ENCODE data around the gene RNF128. TPM values are rescaled to one million over a fixed set of nuclear protein-coding genes. Genes with fewer than 3 reads are reported as not detected.
"Not testable (repeated sequence)": the region's sequence is repeated elsewhere in the genome, so short reads cannot be mapped to it uniquely, and the experiment has no call there.

RNF128 gene
- total and polyA plus RNA-seq, 2 of the 13 experiments (the other 11 are each of a cell fraction or from before 2014, with no cell fraction given): 18.5 to 43.5 TPM

DNA sequence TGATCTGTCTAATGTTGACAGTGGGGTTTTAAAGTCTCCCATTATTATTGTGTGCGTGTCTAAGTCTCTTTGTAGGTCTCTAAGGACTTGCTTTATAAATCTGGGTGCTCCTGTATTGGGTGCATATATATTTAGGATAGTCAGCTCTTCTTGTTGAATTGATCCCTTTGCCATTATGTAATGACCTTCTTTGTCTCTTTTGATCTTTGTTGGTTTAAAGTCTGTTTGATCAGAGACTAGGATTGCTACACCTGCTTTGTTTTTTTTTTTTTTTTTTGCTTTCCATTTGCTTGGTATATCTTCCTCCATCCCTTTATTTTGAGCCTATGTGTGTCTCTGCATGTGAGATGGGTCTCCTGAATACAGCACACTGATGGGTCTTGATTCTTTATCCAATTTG, 42.8 kb downstream of the RNF128 start:
- H3K36me3 ChIP-seq (replicated peaks in 1 of 2; ENCODE audit: control insufficient read depth in 1 of 2, insufficient read depth in 2 of 2, low read length in 2 of 2); H3K79me2 ChIP-seq (ENCODE audit: insufficient read depth, low read length); intact Hi-C loops (cut with micrococcal nuclease; ENCODE audit: unreplicated experiment); H3K9me3 ChIP-seq (ENCODE audit: low read length); BruUV-seq (replicated peaks); H3K4me3 ChIP-seq (replicated peaks in 1 of 3; ENCODE audit: insufficient read depth in 1 of 3, low read depth in 2 of 3, low read length in 3 of 3); H3K9ac ChIP-seq (ENCODE audit: insufficient read depth, low read depth, low read length); H3K4me2 ChIP-seq (ENCODE audit: low read depth, low read length); POLR2A ChIA-PET; H4K20me1 ChIP-seq (ENCODE audit: insufficient read depth, low read length); CTCF ChIA-PET (ENCODE audit: low intra/inter-chr PET ratio, low total read pairs); H2AFZ ChIP-seq (ENCODE audit: low read length); DNase-seq (ENCODE audit: low spot score); H3K27me3 ChIP-seq (ENCODE audit: control insufficient read depth in 1 of 2, insufficient read depth in 2 of 2, low read length in 2 of 2); in situ Hi-C loops (cut with HindIII; ENCODE audit: extremely low pct_ligation_motif_present, low pct_unique_long_range_greater_than_20kb); H3K27ac ChIP-seq (ENCODE audit: extremely low read length, insufficient read depth, low read length); ATAC-seq; TF ChIP-seq SOX13, SOX6 (IDR thresholded peaks at IDR 0.05): not testable (repeated sequence)
- peaks cover 15% of the 10 kb centered on the region; the same call in 1 of the 2 replicates for H3K4me1 ChIP-seq (ENCODE audit: insufficient read depth, low read length)
- peak; percentile 12 for FAIRE-seq
- 0% methylated on average over 1 of the region's 1 CpG for WGBS (ENCODE audit: low lambda C conversion rate)
- peak; percentile 48 for TF ChIP-seq CEBPG (CRISPR knock-in tag; IDR thresholded peaks at IDR 0.05)
- TF ChIP-seq, protein P1, sequence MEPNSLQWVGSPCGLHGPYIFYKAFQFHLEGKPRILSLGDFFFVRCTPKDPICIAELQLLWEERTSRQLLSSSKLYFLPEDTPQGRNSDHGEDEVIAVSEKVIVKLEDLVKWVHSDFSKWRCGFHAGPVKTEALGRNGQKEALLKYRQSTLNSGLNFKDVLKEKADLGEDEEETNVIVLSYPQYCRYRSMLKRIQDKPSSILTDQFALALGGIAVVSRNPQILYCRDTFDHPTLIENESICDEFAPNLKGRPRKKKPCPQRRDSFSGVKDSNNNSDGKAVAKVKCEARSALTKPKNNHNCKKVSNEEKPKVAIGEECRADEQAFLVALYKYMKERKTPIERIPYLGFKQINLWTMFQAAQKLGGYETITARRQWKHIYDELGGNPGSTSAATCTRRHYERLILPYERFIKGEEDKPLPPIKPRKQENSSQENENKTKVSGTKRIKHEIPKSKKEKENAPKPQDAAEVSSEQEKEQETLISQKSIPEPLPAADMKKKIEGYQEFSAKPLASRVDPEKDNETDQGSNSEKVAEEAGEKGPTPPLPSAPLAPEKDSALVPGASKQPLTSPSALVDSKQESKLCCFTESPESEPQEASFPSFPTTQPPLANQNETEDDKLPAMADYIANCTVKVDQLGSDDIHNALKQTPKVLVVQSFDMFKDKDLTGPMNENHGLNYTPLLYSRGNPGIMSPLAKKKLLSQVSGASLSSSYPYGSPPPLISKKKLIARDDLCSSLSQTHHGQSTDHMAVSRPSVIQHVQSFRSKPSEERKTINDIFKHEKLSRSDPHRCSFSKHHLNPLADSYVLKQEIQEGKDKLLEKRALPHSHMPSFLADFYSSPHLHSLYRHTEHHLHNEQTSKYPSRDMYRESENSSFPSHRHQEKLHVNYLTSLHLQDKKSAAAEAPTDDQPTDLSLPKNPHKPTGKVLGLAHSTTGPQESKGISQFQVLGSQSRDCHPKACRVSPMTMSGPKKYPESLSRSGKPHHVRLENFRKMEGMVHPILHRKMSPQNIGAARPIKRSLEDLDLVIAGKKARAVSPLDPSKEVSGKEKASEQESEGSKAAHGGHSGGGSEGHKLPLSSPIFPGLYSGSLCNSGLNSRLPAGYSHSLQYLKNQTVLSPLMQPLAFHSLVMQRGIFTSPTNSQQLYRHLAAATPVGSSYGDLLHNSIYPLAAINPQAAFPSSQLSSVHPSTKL (CRISPR knock-in tag; IDR thresholded peaks at IDR 0.05): peak; percentile 50
- TF ChIP-seq SOX13 (CRISPR knock-in tag; conservative IDR thresholded peaks at IDR 0.05 in 1 of 2, IDR thresholded peaks at IDR 0.05 in 1 of 2): peak in 1 of 2 experiments; percentile 77; a peak in 2 of 4 replicates
- peak; percentile 61; the same call in 1 of the 2 replicates for TF ChIP-seq SOX5 (CRISPR knock-in tag; IDR thresholded peaks at IDR 0.05; ENCODE audit: borderline replicate concordance)
- peak; percentile 63; the same call in 1 of the 2 replicates for TF ChIP-seq TCF7 (IDR thresholded peaks at IDR 0.05; ENCODE audit: low read depth)
- TF ChIP-seq BCL6 (CRISPR knock-in tag; IDR thresholded peaks at IDR 0.05): 0 out of 2 replicates have a peak, but pooled peaks have one; percentile 18
- TF ChIP-seq, protein P2, sequence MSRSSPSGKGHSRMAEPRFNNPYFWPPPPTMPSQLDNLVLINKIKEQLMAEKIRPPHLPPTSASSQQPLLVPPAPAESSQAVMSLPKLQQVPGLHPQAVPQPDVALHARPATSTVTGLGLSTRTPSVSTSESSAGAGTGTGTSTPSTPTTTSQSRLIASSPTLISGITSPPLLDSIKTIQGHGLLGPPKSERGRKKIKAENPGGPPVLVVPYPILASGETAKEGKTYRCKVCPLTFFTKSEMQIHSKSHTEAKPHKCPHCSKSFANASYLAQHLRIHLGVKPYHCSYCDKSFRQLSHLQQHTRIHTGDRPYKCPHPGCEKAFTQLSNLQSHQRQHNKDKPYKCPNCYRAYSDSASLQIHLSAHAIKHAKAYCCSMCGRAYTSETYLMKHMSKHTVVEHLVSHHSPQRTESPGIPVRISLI (CRISPR knock-in tag; IDR thresholded peaks at IDR 0.05; ENCODE audit: borderline replicate concordance): peak; percentile 79
- peak; percentile 75; the same call in 1 of the 2 replicates for TF ChIP-seq SOX6 (CRISPR knock-in tag; IDR thresholded peaks at IDR 0.05)
- 0 out of 2 replicates have a peak, but pooled peaks have one; percentile 32 for TF ChIP-seq GATAD2A (CRISPR knock-in tag; IDR thresholded peaks at IDR 0.05)
- 0 out of 2 replicates have a peak, but pooled peaks have one; percentile 26 for TF ChIP-seq FOXA3 (CRISPR knock-in tag; IDR thresholded peaks at IDR 0.05)

Data from HepG2 (cell line).